SH-SY5Y (cell line): Measurements from ENCODE around the gene MUC3A.

Source experiments
- GATA2 ChIP-seq: IDR thresholded peaks from 2 replicates; pipeline ENCODE4 v1.6.1; 2011; ENCODE audit warnings: mild to moderate bottlenecking, low read depth, low read length
- GATA3 ChIP-seq: IDR thresholded peaks from 2 replicates; pipeline ENCODE4 v1.6.1; 2011; ENCODE audit warnings: low read depth, mild to moderate bottlenecking, low read length, moderate library complexity

DNA sequence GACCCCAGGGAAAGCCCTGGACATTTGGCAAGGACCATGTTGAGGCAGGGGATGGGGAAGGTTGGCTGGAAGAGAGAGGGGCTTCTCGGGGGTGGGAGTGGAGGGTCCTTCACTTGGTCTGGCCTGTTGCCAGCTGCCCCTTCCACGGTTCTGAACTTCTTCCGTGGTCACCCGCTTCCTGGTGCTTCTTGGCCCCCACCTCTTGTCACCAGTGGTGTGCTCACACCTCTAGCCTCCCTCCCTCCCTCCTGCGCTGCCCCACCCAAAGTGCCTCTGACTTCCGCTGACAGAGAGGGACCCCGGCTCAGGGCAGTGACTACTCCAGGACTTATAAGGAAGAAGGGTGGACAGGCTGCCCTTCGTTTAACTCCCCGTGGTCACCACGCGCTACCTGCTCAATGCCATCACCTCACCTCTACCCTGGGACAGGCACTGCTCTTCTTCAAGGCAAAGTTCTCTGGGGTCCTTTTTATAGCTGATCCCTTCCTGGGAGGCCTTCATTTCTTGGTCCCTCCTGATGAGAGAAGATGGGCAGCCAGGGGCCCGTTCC lies 19.8 kb downstream of the MUC3A start, which contains the start of gene MUC12:
- no peak for TF ChIP-seq GATA2
- TF ChIP-seq GATA3, result no peak
